B cell (primary cell): Measurements from ENCODE around the gene PDZRN3. TPM values are rescaled to one million over a fixed set of nuclear protein-coding genes. Genes with fewer than 3 reads are reported as not detected.

Experiments used
- ATAC-seq: fragments of 200-7000 bp; cut with Tn5 transposase; one replicate; pipeline ENCODE4 v1.10.0; 2021; ENCODE audit warnings: low read depth, mild to moderate bottlenecking, moderate number of reproducible peaks, moderate library complexity
- CTCF ChIA-PET: fragments of 350-600 bp; sonication (Branson Sonifier 250); formaldehyde crosslinking; loops from one replicate; lab custom pipeline; 2021; ENCODE audit warnings: antibody characterized with exemption, inconsistent platforms; lab: Charles Lee
- POLR2A ChIA-PET: fragments of 350-600 bp; sonication (Branson Sonifier 250); formaldehyde crosslinking; loops from one replicate; lab custom pipeline; 2021; ENCODE audit warnings: antibody characterized with exemption; lab: Charles Lee
- DNase-seq: peaks from one replicate; pipeline ENCODE4 v3.0.0; 2013
- H2AFZ ChIP-seq: 2 replicates; pipeline ENCODE4 v1.6.1; 2012; ENCODE audit warnings: mild to moderate bottlenecking, low read depth, low read length; ENCODE audit not compliant: insufficient read depth, poor library complexity, severe bottlenecking
- H3K27ac ChIP-seq, 2 donors: 1 replicate in 1 of 2; 2 replicates in 1 of 2; pipeline ENCODE4 v1.5.1; 2012 to 2013; ENCODE audit warnings: low read length in 2 of 2, mild to moderate bottlenecking in 2 of 2, moderate library complexity in 1 of 2
- H3K27me3 ChIP-seq, 4 experiments: fragments of 200-600 bp in 1 of 4; sonication (generic) in 1 of 4; replicated peaks in 1 of 4; 1 replicate in 2 of 4; 2 replicates in 2 of 4; pipeline versions ENCODE4 v1.6.1 to v1.7.0; 2013 to 2016; ENCODE audit warnings: low read length in 3 of 4, mild to moderate bottlenecking in 2 of 4, mixed read lengths in 1 of 4, moderate library complexity in 1 of 4; ENCODE audit not compliant: insufficient read depth in 4 of 4, control insufficient read depth in 3 of 4; ENCODE audit errors: control extremely low read depth in 1 of 4
- H3K36me3 ChIP-seq, 2 experiments: replicated peaks in 1 of 2; 1 replicate in 1 of 2; 2 replicates in 1 of 2; pipeline versions ENCODE4 v1.6.1 to v1.7.1; 2013; ENCODE audit warnings: low read length in 1 of 2; ENCODE audit not compliant: insufficient read depth in 2 of 2, control insufficient read depth in 1 of 2; ENCODE audit errors: control extremely low read depth in 1 of 2, extremely low read depth in 1 of 2
- H3K4me1 ChIP-seq, 2 donors: fragments of 200-600 bp in 1 of 2; sonication (generic) in 1 of 2; 1 replicate in 1 of 2; 2 replicates in 1 of 2; pipeline versions ENCODE4 v1.5.1 to v1.6.1; 2013 to 2017; ENCODE audit warnings: low read length in 2 of 2; ENCODE audit not compliant: control insufficient read depth in 2 of 2, insufficient read depth in 2 of 2
- H3K4me2 ChIP-seq: replicated peaks from 2 replicates; pipeline ENCODE3; 2012; ENCODE audit warnings: mild to moderate bottlenecking, low read depth, low read length; ENCODE audit not compliant: poor library complexity, severe bottlenecking
- H3K4me3 ChIP-seq, 5 experiments: fragments of 200-600 bp in 1 of 5; sonication (generic) in 1 of 5; 1 replicate in 3 of 5; 2 replicates in 2 of 5; pipeline versions ENCODE4 v1.5.1 to v1.7.0; 2011 to 2016; ENCODE audit warnings: low read length in 4 of 5, mild to moderate bottlenecking in 4 of 5, low read depth in 2 of 5, control low read depth in 1 of 5, moderate library complexity in 1 of 5; ENCODE audit not compliant: insufficient read depth in 1 of 5; ENCODE audit errors: control extremely low read depth in 1 of 5, extremely low read depth in 1 of 5
- H3K79me2 ChIP-seq: fragments of 200-600 bp; sonication (generic); one replicate; pipeline ENCODE4 v1.6.0; 2016; ENCODE audit warnings: low read length; ENCODE audit not compliant: control insufficient read depth, insufficient read depth
- H3K9ac ChIP-seq: fragments of 200-600 bp; sonication (generic); 2 replicates; pipeline ENCODE4 v1.6.1; 2017; ENCODE audit warnings: mild to moderate bottlenecking, low read length, moderate library complexity
- H3K9me3 ChIP-seq, 3 donors: one replicate each; pipeline versions ENCODE4 v1.6.1 to v1.7.1; 2013; ENCODE audit warnings: low read length in 2 of 3; ENCODE audit not compliant: control insufficient read depth in 2 of 3, insufficient read depth in 1 of 3; ENCODE audit errors: control extremely low read depth in 1 of 3
- H4K20me1 ChIP-seq: 2 replicates; pipeline ENCODE4 v1.6.0; 2012; ENCODE audit warnings: mild to moderate bottlenecking, low read length; ENCODE audit not compliant: insufficient read depth, control insufficient read depth, poor library complexity, severe bottlenecking
- H3K27ac Mint-ChIP-seq: one replicate; pipeline ENCODE4 v1.8.0; 2021; ENCODE audit warnings: mixed read lengths
- H3K27me3 Mint-ChIP-seq: one replicate; pipeline ENCODE4 v1.8.0; 2021; ENCODE audit warnings: mixed read lengths
- H3K4me1 Mint-ChIP-seq: one replicate; pipeline ENCODE4 v1.8.0; 2021; ENCODE audit warnings: mixed read lengths
- H3K4me3 Mint-ChIP-seq: one replicate; pipeline ENCODE4 v1.8.0; 2021; ENCODE audit warnings: mixed read lengths
- H3K9me3 Mint-ChIP-seq: one replicate; pipeline ENCODE4 v1.8.0; 2022; ENCODE audit warnings: mixed read lengths; ENCODE audit not compliant: insufficient read depth
- EZH2 ChIP-seq: IDR thresholded peaks from 2 replicates; pipeline ENCODE4 v1.6.1; 2012; ENCODE audit warnings: borderline replicate concordance, low read depth, mild to moderate bottlenecking, moderate library complexity, low read length; ENCODE audit not compliant: insufficient read depth, poor library complexity, severe bottlenecking
- WGBS: methylation state at CpG from one replicate; pipeline ENCODE4 v1.1.5; 2013; ENCODE audit warnings: missing lambda C conversion rate; ENCODE audit not compliant: insufficient coverage; 5-methylcytosine and 5-hydroxymethylcytosine counted together
- intact Hi-C: fragments of 100-400 bp; cut with micrococcal nuclease; formaldehyde crosslinking; loops from one replicate; pipeline ENCODE4 v1.10.0; 2022
- polyA plus RNA-seq: library from polyadenylated mRNA; depleted of rRNA; stranded (reverse); fragments of >200 nt; gene quantifications from 2 replicates; pipeline ENCODE4 v1.2.3, GENCODE V29; 2012
- total RNA-seq, 2 donors: library from RNA; stranded (reverse); fragments of 120-200 nt in 1 of 2; gene quantifications; 1 replicate in 1 of 2; 2 replicates in 1 of 2; pipeline versions ENCODE4 v1.2.3 to v1.2.4, GENCODE V29; 2013 to 2022
- TF ChIP-seq, protein P1 (sequence below): fragments of 200-600 bp; IDR thresholded peaks from one replicate; pipeline ENCODE4 v1.8.0; 2022; ENCODE audit warnings: antibody characterized with exemption, mild to moderate bottlenecking

PDZRN3 gene
- total and polyA plus RNA-seq, 2 donors (not counting 1 experiment from before 2014, with no cell fraction given) = not detected

GRCh38 chr3:73529308-73530021 lies 95.3 kb downstream of the PDZRN3 start:
- Mint-ChIP-seq H3K27ac (no peak overlapping the region), H3K4me1 (no peaks in the 10 kb centered on the region), H3K4me3 (no peak overlapping the region), H3K9me3 (no peaks in the 10 kb centered on the region), H3K27me3 (peaks cover 8% of the 10 kb centered on the region)
- H2AFZ ChIP-seq = no peak overlapping the region
- ATAC-seq (no peak), DNase-seq (no peak)
- no peaks in the 10 kb centered on the region for H3K79me2 ChIP-seq
- TF ChIP-seq EZH2 = no peak
- TF ChIP-seq, protein P1, sequence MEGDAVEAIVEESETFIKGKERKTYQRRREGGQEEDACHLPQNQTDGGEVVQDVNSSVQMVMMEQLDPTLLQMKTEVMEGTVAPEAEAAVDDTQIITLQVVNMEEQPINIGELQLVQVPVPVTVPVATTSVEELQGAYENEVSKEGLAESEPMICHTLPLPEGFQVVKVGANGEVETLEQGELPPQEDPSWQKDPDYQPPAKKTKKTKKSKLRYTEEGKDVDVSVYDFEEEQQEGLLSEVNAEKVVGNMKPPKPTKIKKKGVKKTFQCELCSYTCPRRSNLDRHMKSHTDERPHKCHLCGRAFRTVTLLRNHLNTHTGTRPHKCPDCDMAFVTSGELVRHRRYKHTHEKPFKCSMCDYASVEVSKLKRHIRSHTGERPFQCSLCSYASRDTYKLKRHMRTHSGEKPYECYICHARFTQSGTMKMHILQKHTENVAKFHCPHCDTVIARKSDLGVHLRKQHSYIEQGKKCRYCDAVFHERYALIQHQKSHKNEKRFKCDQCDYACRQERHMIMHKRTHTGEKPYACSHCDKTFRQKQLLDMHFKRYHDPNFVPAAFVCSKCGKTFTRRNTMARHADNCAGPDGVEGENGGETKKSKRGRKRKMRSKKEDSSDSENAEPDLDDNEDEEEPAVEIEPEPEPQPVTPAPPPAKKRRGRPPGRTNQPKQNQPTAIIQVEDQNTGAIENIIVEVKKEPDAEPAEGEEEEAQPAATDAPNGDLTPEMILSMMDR = no peak
- ChIA-PET CTCF (no interaction called here), POLR2A (no interaction called here)
- intact Hi-C loops = no loop called here
- H4K20me1 ChIP-seq = no peaks in the 10 kb centered on the region
- no peak overlapping the region for H3K27ac ChIP-seq
- no peaks in the 10 kb centered on the region for H3K36me3 ChIP-seq
- no peaks in the 10 kb centered on the region for H3K27me3 ChIP-seq
- no peak overlapping the region for H3K9ac ChIP-seq
- no peak overlapping the region for H3K4me3 ChIP-seq
- no peak overlapping the region for H3K4me2 ChIP-seq
- no peaks in the 10 kb centered on the region for H3K9me3 ChIP-seq
- no peaks in the 10 kb centered on the region for H3K4me1 ChIP-seq
- WGBS = 100% methylated on average over 1 of the region's 3 CpGs

DNA sequence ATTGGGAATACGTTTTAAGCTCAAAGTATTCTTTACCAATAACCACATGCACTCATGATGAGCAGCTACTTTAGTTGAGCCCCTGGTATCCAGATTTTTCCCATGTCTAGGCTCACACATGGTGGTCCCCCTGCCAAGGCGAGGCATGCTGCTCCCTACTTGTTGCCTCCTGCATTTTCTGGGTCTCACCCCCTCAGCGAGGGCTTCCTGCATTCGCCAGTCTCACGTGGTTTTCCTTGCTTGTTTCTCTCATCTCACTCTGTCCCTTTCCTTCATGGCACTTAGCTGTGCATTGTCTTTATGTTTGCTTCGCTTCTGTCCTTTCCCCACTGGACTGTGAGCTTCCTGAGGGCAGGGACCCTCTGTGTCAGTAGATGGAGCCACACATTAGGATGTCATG lies 99.2 kb downstream of the PDZRN3 start:
- Histone ChIP-seq H4K20me1 (no peaks in the 10 kb centered on the region), H3K4me2 (no peak overlapping the region), H3K9ac (no peak overlapping the region), H3K4me3 (no peak overlapping the region), H3K27me3 (no peaks in the 10 kb centered on the region), H3K27ac (no peak overlapping the region), H3K79me2 (no peaks in the 10 kb centered on the region), H3K9me3 (peaks cover 0 to 3% (median 0%) of the 10 kb centered on the region in 3 donors), H3K4me1 (no peaks in the 10 kb centered on the region), H3K36me3 (no peaks in the 10 kb centered on the region), H2AFZ (no peak overlapping the region)
- 67% methylated on average over 4 of the region's 6 CpGs for WGBS
- H3K9me3 Mint-ChIP-seq = no peaks in the 10 kb centered on the region
- ChIA-PET CTCF (no interaction called here), POLR2A (no interaction called here)
- intact Hi-C loops = no loop called here
- H3K27ac Mint-ChIP-seq = no peak overlapping the region
- no peak overlapping the region for H3K4me3 Mint-ChIP-seq
- peaks cover 3% of the 10 kb centered on the region for H3K27me3 Mint-ChIP-seq
- TF ChIP-seq EZH2 = no peak
- TF ChIP-seq, protein P1 = no peak
- H3K4me1 Mint-ChIP-seq = no peaks in the 10 kb centered on the region
- ATAC-seq (no peak), DNase-seq (no peak)
